OCI-LY3 (cell line): Measurements from ENCODE around the gene PCSK4.

Experiments
- CTCF ChIP-seq: fragments of 200-600, 300-600 bp; sonication (generic); IDR thresholded peaks from 2 replicates; pipeline ENCODE4 v1.5.1; 2014; ENCODE audit warnings: antibody characterized with exemption, low read length, low read depth
- EZH2phosphoT487 ChIP-seq: fragments of 200-600 bp; shearing (Covaris generic); IDR thresholded peaks from 2 replicates; pipeline ENCODE4 v1.6.1; 2018; ENCODE audit warnings: antibody characterized with exemption, mixed run types, low read depth

DNA sequence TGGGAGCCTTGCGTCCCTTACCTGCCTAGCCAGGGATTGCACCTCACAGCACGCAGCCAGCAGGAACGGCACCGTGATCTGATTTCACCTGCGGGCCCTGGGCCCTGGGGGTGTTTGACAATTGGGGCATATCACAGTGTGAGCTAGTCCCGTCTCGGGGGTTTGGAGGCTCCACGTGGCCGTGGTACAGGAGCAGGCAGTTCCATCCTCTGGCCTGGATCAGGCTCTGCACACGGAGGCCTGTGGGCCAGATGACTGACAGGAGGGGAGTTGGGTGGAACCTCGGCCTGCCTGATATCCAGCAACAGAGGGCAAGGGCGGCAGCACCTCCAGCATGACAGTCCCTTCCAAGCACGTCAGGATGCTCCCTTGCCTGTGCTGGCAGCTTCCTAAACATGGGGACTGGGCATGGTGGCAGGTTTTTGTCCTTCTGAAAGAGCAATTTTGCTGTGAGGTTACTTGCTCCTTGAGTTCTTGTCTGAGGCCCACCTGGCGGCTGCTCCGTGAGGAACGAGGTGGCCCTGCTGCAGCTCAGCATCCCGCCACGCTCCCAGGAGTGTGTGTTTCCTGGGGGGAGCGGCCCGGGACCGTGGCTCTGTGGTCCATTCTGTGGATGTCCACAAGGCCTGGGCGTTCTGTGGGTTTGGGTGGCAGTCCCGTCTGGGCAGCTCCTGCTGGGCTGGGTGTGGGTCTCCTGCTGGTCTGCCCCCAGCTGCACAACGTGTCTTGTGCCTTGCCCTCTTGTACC is 58.2 kb downstream of the PCSK4 start:
- TF ChIP-seq CTCF = no peak
- no peak for TF ChIP-seq EZH2phosphoT487
